Activated CD4-positive, alpha-beta T cell treated with anti-CD3 and anti-CD28 coated beads, Interleukin-2, amount 50 U/mL, for 16 hours (primary cell): ENCODE data around the gene CTNNA3.
A peak's percentile ranks its signal among the peaks of the same experiment; 100 is the strongest.
"Not testable (repeated sequence)": the region's sequence is repeated elsewhere in the genome, so short reads cannot be mapped to it uniquely, and the experiment has no call there.

Experiments used
- DNase-seq: peaks from one replicate; pipeline ENCODE4 v3.0.0-alpha.2; 2020

The CTNNA3 gene

DNA sequence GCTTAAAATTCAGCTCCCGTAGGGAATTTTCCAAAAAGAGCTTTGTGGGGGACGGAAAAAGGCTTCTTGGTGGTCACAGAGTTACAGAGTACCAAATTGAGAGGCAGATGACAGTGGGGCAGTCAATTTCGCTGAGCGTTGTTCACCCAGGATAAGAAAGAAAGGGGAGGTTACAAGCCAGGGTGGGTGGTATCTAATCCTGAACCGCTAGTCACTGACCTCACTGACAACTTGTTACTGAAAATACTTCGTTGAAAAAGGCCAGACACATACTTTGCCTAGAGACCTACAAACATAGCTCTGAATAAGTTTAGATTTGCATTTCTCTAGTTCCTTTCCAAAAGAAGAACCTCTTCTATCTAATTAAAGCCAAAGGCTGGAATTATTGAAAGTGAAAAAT is at the start of gene CTNNA3:
Gene CTNNA3 (minus strand): TSS at position 167 of the 400 bp plus-strand sequence.
- DNase-seq: no peak

- no peak for DNase-seq
Observed at GRCh38 chr10:67735430-67735829, 39.4 kb upstream of the CTNNA3 start.

DNA sequence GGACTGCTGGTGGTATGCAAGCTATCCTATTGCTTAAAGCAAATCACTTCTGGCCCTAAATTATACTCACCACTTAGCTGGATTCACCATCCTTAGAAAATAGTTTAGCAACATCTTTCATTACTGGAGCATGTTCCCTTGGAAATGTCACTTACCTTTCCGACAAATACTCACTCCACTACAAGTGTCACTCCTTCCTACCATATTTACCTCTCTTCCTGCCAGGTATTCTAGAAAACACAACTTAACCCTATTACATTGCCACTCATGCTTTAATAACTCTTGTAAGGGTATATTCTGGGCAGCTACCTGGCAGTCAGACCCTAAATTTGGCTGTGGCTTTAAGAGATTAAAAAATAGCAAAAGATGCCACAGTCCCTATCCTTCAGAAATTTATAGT is 37.5 kb upstream of the CTNNA3 start:
- DNase-seq: no peak

DNA sequence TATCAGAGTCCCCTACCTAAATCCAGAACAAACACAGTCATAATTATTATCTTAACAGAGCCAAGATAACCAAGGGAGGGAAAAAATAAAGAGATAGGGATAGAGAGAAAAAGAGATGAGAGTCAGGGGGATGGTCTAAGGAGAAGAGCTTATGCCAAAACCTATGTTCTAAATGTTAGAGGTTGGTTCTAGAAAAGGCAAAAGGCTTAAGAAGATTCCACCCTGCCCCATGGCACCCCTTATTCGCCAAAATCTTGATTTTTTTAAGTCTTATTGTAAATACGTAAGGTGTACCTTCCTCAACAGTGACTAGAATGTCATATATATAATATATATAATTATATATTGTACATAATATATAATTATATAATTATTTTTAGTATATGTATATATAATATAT is 29.6 kb upstream of the CTNNA3 start:
- DNase-seq: no peak

DNA sequence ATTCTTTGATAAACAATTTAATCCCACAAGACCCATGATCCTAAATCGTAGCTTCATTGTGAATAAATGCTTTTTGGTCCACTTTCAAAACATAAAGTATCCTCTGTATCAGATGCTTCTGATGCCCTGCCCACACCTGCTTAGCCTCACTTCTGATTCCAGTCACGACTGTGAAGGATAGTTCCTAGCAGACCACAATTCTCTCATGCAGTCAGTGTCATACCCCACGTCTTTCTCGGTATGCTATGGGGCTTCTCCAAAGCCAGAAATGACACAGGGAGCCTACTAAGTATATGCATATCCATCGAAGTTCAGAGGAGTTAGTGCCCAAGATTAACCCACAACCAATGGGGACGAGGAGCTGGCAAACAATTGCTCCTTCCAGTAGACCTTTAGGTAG is 27.6 kb upstream of the CTNNA3 start:
- no peak for DNase-seq

GRCh38 chr10:67722113-67722512 is 26.1 kb upstream of the CTNNA3 start:
- no peak for DNase-seq

DNA sequence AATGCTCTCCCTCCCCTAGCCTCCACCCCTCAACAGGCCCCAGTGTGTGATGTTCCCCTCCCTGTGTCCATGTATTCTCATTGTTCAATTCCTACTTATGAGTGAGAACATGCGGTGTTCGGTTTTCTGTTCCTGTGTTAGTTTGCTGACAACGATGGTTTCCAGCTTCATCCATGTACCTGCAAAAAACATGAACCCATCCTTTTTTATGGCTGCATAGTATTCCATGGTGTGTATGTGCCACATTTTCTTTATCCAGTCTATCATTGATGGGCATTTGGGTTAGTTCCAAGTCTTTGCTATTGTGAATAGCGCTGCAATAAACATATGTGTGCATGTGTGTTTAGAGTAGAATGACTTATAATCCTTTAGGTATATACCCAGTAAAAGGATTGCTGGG is 20.5 kb upstream of the CTNNA3 start:
- DNase-seq: not testable (repeated sequence)

DNA sequence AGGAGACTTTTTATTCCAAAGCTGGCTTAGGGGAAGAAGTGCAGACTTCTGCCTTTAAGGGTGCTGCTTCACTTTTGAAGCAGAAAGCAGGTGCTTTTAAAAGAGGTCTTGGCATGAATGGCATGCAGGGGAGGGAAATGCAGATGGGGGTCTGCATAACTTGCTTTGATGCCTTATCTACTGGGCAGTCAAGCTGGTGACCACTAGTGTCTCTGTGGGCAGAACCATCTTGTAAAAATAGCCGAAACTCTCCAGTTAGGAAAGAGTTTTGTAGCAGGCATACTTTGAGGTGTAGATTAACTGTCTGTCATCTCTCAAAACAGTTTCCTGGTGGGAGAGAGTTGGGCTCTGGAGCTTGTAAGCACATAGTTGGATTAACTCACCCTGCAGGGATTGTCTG is 9.9 kb upstream of the CTNNA3 start:
- no peak for DNase-seq

DNA sequence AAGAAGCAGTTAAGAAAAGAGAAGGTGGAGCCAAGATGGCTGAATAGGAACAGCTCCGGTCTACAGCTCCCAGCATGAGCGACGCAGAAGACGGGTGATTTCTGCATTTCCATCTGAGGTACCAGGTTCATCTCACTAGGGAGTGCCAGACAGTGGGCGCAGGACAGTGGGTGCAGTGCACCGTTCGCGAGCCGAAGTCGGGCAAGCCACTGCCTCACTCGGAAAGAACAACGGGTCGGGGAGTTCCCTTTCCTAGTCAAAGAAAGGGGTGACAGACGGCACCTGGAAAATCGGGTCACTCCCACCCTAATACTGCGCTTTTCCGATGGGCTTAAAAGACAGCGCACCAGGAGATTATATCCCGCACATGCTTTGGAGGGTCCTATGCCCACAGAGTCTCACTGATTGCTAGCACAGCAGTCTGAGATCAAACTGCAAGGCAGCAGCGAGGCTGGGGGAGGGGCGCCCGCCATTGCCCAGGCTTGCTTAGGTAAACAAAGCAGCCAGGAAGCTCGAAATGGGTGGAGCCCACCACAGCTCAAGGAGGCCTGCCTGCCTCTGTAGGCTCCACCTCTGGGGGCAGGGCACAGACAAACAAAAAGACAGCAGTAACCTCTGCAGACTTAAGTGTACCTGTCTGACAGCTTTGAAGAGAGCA is 3.7 kb upstream of the CTNNA3 start:
- DNase-seq: not testable (repeated sequence)

- no peak for DNase-seq
Observed at GRCh38 chr10:67698164-67698563, 2.2 kb upstream of the CTNNA3 start.

DNA sequence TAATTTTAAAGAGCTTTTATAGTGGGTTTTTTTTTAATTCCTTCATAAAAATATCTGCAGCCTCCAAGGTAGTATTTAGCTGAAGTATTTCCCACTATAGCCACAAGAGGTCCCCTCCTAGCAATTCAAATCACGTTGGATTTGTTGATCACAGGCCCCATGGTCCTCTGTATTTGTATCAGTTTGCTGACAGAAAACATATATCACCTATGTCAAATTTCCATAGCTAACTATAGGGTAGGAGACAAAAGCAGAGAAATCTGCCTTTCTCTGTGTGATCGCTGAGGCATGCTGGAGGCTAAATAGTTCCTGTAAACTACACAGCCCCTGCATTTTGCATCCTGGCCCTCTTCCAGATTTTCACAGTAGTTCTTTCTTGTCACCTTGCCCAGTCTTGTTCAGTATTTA is 1.7 kb upstream of the CTNNA3 start:
- peak; percentile 54 for DNase-seq

DNA sequence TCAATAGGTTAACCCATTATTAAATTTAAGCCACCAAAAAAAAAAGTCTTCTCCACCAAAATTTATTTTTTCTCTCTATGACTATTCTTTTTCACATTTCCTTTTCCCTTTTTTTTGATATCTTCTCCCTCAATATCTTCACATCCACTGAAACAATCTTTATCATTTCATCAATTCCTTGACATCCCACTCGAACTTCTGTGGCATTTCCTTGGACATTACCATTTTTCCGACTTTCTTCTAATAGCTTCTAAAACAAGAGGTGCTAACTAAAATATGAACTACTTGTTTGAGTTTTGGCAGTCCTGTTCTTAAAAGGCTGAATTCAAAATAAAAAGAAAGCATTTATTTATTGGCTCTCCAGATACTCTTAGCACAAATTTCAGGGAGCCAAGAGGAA is 684 bp upstream of the CTNNA3 start:
- DNase-seq: no peak

DNA sequence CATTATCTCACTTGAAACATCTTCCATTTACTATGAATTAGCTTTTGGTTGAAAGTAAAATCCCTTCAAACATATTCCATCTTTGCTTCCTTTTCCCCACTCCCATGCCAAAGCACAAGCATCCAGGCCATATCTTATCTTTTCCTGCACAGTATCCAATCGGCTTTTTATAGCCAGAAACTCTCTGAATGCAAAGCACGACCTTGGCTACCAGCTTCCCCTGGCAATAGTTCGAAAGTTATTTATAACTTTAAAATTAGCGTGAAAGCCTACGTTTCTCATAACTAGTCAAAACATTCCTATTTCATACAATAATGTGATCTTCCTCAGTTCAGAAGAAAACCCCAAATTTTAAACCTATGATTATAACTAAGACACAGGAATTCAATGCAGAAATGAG is 440 bp downstream of the CTNNA3 start:
- no peak for DNase-seq

GRCh38 chr10:67691861-67692260 is 4.1 kb downstream of the CTNNA3 start:
- DNase-seq: not testable (repeated sequence)

GRCh38 chr10:67690540-67690939 is 5.5 kb downstream of the CTNNA3 start:
- DNase-seq: not testable (repeated sequence)

DNA sequence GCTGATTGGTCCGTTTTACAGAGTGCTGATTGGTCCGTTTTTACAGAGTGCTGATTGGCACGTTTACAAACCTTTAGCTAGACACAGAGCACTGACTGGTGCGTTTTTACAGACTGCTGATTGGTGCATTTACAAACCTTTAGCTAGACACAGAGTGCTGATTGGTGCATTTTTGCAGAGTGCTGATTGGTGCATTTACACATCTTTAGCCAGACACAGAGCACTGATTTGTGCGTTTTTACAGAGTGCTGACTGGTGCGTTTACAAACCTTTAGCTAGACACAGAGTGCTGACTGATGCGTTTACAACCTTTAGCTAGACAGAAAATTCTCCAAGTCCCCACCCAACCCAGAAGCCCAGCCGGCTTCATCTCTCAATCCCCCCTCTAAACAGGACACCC is 11.9 kb downstream of the CTNNA3 start:
- not testable (repeated sequence) for DNase-seq

GRCh38 chr10:67678335-67678974 is 17.5 kb downstream of the CTNNA3 start:
- no peak for DNase-seq

- no peak for DNase-seq
Observed at GRCh38 chr10:67676208-67676825, 19.7 kb downstream of the CTNNA3 start.

DNA sequence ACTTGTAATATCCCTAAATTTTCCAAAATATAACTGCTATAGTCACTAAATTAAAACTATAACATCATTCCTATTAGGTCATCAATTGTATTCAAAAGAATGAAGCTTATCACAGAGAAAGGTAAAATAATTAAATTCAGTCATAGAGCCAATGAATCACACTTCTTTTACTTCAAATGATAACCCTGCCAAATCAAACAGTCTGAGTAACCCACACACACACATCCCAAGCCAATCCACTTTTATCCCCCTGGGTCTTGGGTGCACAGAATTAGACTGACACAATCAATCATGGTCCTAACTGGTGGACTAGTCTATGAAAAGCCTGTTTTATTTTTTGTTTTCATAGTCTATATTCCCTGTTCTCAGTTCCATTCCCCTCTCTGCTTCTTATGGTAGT is 25.6 kb downstream of the CTNNA3 start:
- no peak for DNase-seq

- no peak for DNase-seq
Observed at GRCh38 chr10:67669978-67670377, 26.0 kb downstream of the CTNNA3 start.

DNA sequence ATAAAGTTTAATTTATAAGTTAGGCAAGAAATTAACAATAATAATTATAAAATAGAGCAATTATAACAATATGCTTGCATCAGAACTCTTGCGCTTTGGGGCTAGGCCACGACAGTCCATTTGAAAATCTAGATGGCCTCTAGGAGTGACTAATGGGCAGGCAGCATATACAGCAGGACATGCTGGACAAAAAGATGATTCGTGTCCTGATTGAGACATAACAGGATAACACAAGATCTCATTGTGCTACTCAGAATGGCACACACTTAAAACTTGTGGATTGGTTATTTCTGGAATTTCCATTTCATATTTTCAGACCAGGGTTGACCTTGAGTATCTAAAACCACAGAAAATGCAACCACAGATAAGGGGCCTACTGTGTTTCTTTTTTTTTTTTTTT is 27.5 kb downstream of the CTNNA3 start:
- no peak for DNase-seq

DNA sequence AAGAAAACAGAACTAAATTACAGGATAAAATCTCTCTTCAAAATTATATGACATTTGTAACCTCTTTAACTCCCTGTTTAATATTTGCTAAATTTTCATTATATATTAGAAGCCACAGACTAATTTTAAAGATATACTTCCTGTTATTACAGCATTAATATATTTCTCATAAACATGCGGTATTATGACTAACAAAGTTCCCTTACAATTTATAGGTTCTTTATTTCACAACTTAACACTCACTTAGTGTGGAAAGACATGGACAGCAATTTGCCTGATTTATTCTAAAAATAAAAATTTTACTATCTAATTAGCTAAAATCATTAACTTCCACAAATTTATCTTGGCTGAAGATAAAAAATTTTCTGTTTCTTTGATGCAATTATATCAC is 29.0 kb downstream of the CTNNA3 start:
- DNase-seq: no peak

- DNase-seq: peak; percentile 26
Observed at GRCh38 chr10:67666416-67667034, 29.5 kb downstream of the CTNNA3 start.

DNA sequence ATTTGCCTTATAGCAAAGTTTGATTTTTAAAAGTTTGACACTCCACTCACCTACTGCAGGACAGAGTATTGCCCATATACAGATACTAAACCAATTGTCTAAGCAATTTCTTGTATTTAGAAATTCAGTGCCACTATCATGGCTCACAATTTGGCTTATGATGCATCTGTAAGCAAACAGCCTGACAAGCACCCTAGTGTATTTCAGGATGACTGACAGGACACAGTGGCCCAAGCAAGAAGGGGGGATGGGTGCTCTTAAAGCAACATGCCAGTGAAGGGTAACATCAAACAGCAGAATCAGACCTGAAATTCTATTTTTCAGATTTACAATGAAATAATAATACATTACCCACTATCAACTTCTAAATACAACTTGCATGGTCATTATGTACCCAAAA is 30.5 kb downstream of the CTNNA3 start:
- DNase-seq: no peak
